Measurements from ENCODE around the gene DCLK3. TPM values are rescaled to one million over a fixed set of nuclear protein-coding genes. Genes with fewer than 3 reads are reported as not detected.
A peak's percentile ranks its signal among the peaks of the same experiment; 100 is the strongest.

Gene DCLK3
- total RNA-seq, 1 donor from 2014 or later, result not detected

DNA sequence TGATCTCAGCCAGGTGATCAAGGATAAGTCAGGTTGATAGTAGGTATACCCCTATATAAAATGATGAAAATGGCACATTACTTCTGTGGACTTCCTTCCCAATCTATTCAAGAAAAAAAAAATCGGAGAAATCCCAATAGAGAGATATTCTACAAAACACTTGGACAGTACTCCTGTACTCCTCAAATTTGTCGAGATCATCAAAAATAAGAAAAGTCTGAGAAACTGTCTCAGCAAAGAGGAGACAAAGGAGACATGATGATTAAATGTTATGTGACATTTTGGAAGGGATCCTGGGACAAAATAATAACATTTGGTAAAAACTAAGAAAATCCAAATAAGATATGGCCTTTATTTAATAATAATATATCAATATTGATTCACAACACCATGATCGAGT, 94.6 kb downstream of the DCLK3 start:
- no peak for DNase-seq (ENCODE audit: low read depth)

DNA sequence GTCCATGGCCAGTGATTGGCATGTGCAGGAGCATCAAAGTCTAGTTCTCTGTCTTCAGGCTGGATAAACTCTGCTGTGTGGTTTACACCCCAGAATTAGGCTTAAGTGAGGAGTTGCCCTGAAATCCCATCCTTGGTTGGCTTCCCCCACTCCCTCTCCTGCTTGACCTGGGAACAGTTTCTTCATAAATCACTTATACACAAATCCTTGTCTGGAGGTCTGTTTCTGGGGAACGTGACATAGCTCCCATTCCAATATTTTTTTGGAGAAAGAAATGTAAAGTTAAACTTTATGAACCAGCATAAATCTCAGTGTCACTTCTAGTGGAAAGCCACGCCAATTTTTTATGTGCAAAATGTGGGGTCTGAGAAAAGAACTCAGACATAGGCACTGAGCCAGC, 98.2 kb downstream of the DCLK3 start:
- DNase-seq (ENCODE audit: low read depth), result no peak

DNA sequence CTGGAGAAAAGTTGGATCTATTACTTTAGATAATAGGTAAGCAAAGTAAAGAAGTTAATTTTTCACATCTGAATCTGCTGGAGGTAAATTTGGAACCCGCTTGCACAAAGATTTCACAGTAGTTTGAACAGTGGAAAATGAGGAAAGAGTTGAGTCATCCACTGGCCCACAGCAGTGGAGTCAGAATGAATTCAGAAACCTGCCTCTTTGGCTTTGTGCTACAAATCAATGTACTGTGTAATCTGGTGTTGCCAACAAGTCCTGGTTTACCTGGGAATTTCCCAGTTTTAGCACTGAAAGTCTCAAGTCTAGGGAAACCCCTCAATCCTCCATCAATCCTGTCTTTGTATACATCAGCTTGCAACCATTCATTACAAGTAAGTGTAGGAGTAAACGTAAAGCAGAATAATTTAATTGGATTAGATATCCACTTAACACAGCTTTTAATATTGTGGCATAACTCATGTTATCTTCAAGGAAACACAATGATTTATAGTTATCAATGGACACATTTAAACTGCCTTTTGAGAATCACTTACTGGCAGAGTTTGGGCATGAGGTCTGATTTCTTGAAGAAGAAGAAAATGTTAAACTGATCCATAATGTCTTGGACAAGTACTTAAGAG, 100.6 kb downstream of the DCLK3 start:
- peak; percentile 99 for DNase-seq (ENCODE audit: low read depth)

DNA sequence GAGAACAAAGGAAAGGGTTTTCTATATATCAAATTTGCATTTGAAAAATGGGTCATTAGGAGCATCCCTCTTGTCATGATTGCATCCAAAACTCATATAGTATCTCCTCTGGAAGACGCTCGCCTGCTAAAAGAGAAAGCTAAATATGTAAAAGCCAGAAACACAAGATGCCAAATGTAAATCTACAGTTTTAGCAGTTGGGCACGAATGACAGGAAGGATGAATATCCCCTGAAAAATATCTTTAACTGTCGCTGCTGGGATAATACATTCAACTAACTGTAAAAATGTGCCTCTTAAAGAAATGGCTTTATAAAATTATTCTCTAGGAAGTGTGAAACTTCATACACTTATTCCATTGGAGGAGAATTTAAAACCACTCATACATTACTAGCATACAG, 101.7 kb downstream of the DCLK3 start:
- no peak for DNase-seq (ENCODE audit: low read depth)

Other genes starting within 250 kb of the DCLK3 start
- gene TRANK1, start 180.5 kb upstream of the DCLK3 start, total RNA-seq, result 12.7 and 31.1 TPM in 2 replicates
- gene EPM2AIP1, start 228.6 kb upstream of the DCLK3 start, total RNA-seq, result 5.0 and 14.6 TPM in 2 replicates
- gene MLH1, start 229.0 kb upstream of the DCLK3 start, total RNA-seq, result 41.9 and 42.7 TPM in 2 replicates